Measurements from ENCODE around the gene TDG. TPM values are rescaled to one million over a fixed set of nuclear protein-coding genes. Genes with fewer than 3 reads are reported as not detected.
A peak's percentile ranks its signal among the peaks of the same experiment; 100 is the strongest.
"Not testable (repeated sequence)": the region's sequence is repeated elsewhere in the genome, so short reads cannot be mapped to it uniquely, and the experiment has no call there.

TDG gene
- total RNA-seq, 1 donor from 2014 or later = 27.1 TPM

- Histone ChIP-seq H3K4me1 (ENCODE audit: control insufficient read depth in 3 of 3, insufficient read depth in 3 of 3, low read length in 3 of 3) (peaks cover 4 to 13% (median 6%) of the 10 kb centered on the region in 3 donors), H3K9ac (ENCODE audit: low read depth in 1 of 3, low read length in 3 of 3) (no peak overlapping the region), H3K36me3 (ENCODE audit: control insufficient read depth in 3 of 3, insufficient read depth in 3 of 3, low read length in 3 of 3) (peaks cover 0 to 10% (median 0%) of the 10 kb centered on the region in 3 donors), H3K27me3 (ENCODE audit: control insufficient read depth in 3 of 3, insufficient read depth in 3 of 3, low read length in 3 of 3) (no peaks in the 10 kb centered on the region), H3K9me3 (ENCODE audit: control insufficient read depth in 3 of 3, low read length in 3 of 3) (no peaks in the 10 kb centered on the region), H3K27ac (ENCODE audit: low read depth, low read length) (peak overlapping the region; percentile 14), H3K4me3 (ENCODE audit: low read length in 3 of 3) (no peak overlapping the region)
These were observed 45.0 kb downstream of the TDG start for GRCh38 chr12:104010606-104011169.

- peak overlapping the region; percentile 14 for H3K27ac ChIP-seq (ENCODE audit: low read depth, low read length)
- H3K9ac ChIP-seq (ENCODE audit: low read depth in 1 of 3, low read length in 3 of 3) = no peak overlapping the region
- H3K4me1 ChIP-seq (ENCODE audit: control insufficient read depth in 3 of 3, insufficient read depth in 3 of 3, low read length in 3 of 3) = peaks cover 4 to 13% (median 6%) of the 10 kb centered on the region in 3 donors
- H3K4me3 ChIP-seq (ENCODE audit: low read length in 3 of 3) = no peak overlapping the region
- no peaks in the 10 kb centered on the region for H3K9me3 ChIP-seq (ENCODE audit: control insufficient read depth in 3 of 3, low read length in 3 of 3)
- H3K27me3 ChIP-seq (ENCODE audit: control insufficient read depth in 3 of 3, insufficient read depth in 3 of 3, low read length in 3 of 3) = no peaks in the 10 kb centered on the region
- peaks cover 0 to 10% (median 0%) of the 10 kb centered on the region in 3 donors for H3K36me3 ChIP-seq (ENCODE audit: control insufficient read depth in 3 of 3, insufficient read depth in 3 of 3, low read length in 3 of 3)
These were observed 45.6 kb downstream of the TDG start for GRCh38 chr12:104011253-104011652.

GRCh38 chr12:104012331-104012730 is 46.7 kb downstream of the TDG start:
- Histone ChIP-seq H3K9ac (ENCODE audit: low read depth in 1 of 3, low read length in 3 of 3) (no peak overlapping the region), H3K4me3 (ENCODE audit: low read length in 3 of 3) (no peak overlapping the region), H3K9me3 (ENCODE audit: control insufficient read depth in 3 of 3, low read length in 3 of 3) (no peaks in the 10 kb centered on the region), H3K4me1 (ENCODE audit: control insufficient read depth in 3 of 3, insufficient read depth in 3 of 3, low read length in 3 of 3) (peaks cover 4 to 13% (median 6%) of the 10 kb centered on the region in 3 donors), H3K27ac (ENCODE audit: low read depth, low read length) (no peak overlapping the region), H3K36me3 (ENCODE audit: control insufficient read depth in 3 of 3, insufficient read depth in 3 of 3, low read length in 3 of 3) (peaks cover 0 to 10% (median 0%) of the 10 kb centered on the region in 3 donors), H3K27me3 (ENCODE audit: control insufficient read depth in 3 of 3, insufficient read depth in 3 of 3, low read length in 3 of 3) (no peaks in the 10 kb centered on the region)

GRCh38 chr12:104021862-104022261 is 56.2 kb downstream of the TDG start:
- not testable (repeated sequence) for H3K4me3 ChIP-seq (ENCODE audit: low read length in 3 of 3); H3K9ac ChIP-seq (ENCODE audit: low read depth in 1 of 3, low read length in 3 of 3); H3K4me1 ChIP-seq (ENCODE audit: control insufficient read depth in 3 of 3, insufficient read depth in 3 of 3, low read length in 3 of 3); H3K27me3 ChIP-seq (ENCODE audit: control insufficient read depth in 3 of 3, insufficient read depth in 3 of 3, low read length in 3 of 3); H3K27ac ChIP-seq (ENCODE audit: low read depth, low read length); H3K9me3 ChIP-seq (ENCODE audit: control insufficient read depth in 3 of 3, low read length in 3 of 3); H3K36me3 ChIP-seq (ENCODE audit: control insufficient read depth in 3 of 3, insufficient read depth in 3 of 3, low read length in 3 of 3)

GRCh38 chr12:104022786-104023185 is 57.1 kb downstream of the TDG start:
- Histone ChIP-seq H3K27ac (ENCODE audit: low read depth, low read length) (no peak overlapping the region), H3K9me3 (ENCODE audit: control insufficient read depth in 3 of 3, low read length in 3 of 3) (peaks cover 0 to 3% (median 0%) of the 10 kb centered on the region in 3 donors), H3K27me3 (ENCODE audit: control insufficient read depth in 3 of 3, insufficient read depth in 3 of 3, low read length in 3 of 3) (peaks cover 0 to 2% (median 0%) of the 10 kb centered on the region in 3 donors), H3K4me1 (ENCODE audit: control insufficient read depth in 3 of 3, insufficient read depth in 3 of 3, low read length in 3 of 3) (no peaks in the 10 kb centered on the region), H3K9ac (ENCODE audit: low read depth in 1 of 3, low read length in 3 of 3) (no peak overlapping the region), H3K4me3 (ENCODE audit: low read length in 3 of 3) (no peak overlapping the region), H3K36me3 (ENCODE audit: control insufficient read depth in 3 of 3, insufficient read depth in 3 of 3, low read length in 3 of 3) (no peaks in the 10 kb centered on the region)

GRCh38 chr12:104023710-104024109 is 58.0 kb downstream of the TDG start:
- no peak overlapping the region for H3K9ac ChIP-seq (ENCODE audit: low read depth in 1 of 3, low read length in 3 of 3)
- no peak overlapping the region for H3K27ac ChIP-seq (ENCODE audit: low read depth, low read length)
- no peaks in the 10 kb centered on the region for H3K4me1 ChIP-seq (ENCODE audit: control insufficient read depth in 3 of 3, insufficient read depth in 3 of 3, low read length in 3 of 3)
- peaks cover 0 to 3% (median 0%) of the 10 kb centered on the region in 3 donors for H3K9me3 ChIP-seq (ENCODE audit: control insufficient read depth in 3 of 3, low read length in 3 of 3)
- peaks cover 0 to 2% (median 0%) of the 10 kb centered on the region in 3 donors for H3K27me3 ChIP-seq (ENCODE audit: control insufficient read depth in 3 of 3, insufficient read depth in 3 of 3, low read length in 3 of 3)
- no peaks in the 10 kb centered on the region for H3K36me3 ChIP-seq (ENCODE audit: control insufficient read depth in 3 of 3, insufficient read depth in 3 of 3, low read length in 3 of 3)
- no peak overlapping the region for H3K4me3 ChIP-seq (ENCODE audit: low read length in 3 of 3)

- Histone ChIP-seq H3K9me3 (ENCODE audit: control insufficient read depth in 3 of 3, low read length in 3 of 3) (peaks cover 0 to 3% (median 0%) of the 10 kb centered on the region in 3 donors), H3K27me3 (ENCODE audit: control insufficient read depth in 3 of 3, insufficient read depth in 3 of 3, low read length in 3 of 3) (peaks cover 0 to 2% (median 0%) of the 10 kb centered on the region in 3 donors), H3K27ac (ENCODE audit: low read depth, low read length) (no peak overlapping the region), H3K4me1 (ENCODE audit: control insufficient read depth in 3 of 3, insufficient read depth in 3 of 3, low read length in 3 of 3) (no peaks in the 10 kb centered on the region), H3K4me3 (ENCODE audit: low read length in 3 of 3) (no peak overlapping the region), H3K36me3 (ENCODE audit: control insufficient read depth in 3 of 3, insufficient read depth in 3 of 3, low read length in 3 of 3) (no peaks in the 10 kb centered on the region), H3K9ac (ENCODE audit: low read depth in 1 of 3, low read length in 3 of 3) (no peak overlapping the region)
These were observed 58.7 kb downstream of the TDG start for GRCh38 chr12:104024348-104024747.

GRCh38 chr12:104025771-104026170 is 60.1 kb downstream of the TDG start:
- H3K27ac ChIP-seq (ENCODE audit: low read depth, low read length) = no peak overlapping the region
- no peaks in the 10 kb centered on the region for H3K4me1 ChIP-seq (ENCODE audit: control insufficient read depth in 3 of 3, insufficient read depth in 3 of 3, low read length in 3 of 3)
- H3K4me3 ChIP-seq (ENCODE audit: low read length in 3 of 3) = no peak overlapping the region
- H3K9ac ChIP-seq (ENCODE audit: low read depth in 1 of 3, low read length in 3 of 3) = no peak overlapping the region
- H3K9me3 ChIP-seq (ENCODE audit: control insufficient read depth in 3 of 3, low read length in 3 of 3) = peaks cover 0 to 3% (median 0%) of the 10 kb centered on the region in 3 donors
- peaks cover 0 to 2% (median 0%) of the 10 kb centered on the region in 3 donors for H3K27me3 ChIP-seq (ENCODE audit: control insufficient read depth in 3 of 3, insufficient read depth in 3 of 3, low read length in 3 of 3)
- no peaks in the 10 kb centered on the region for H3K36me3 ChIP-seq (ENCODE audit: control insufficient read depth in 3 of 3, insufficient read depth in 3 of 3, low read length in 3 of 3)

GRCh38 chr12:104026841-104027599 is 61.3 kb downstream of the TDG start:
- H3K36me3 ChIP-seq (ENCODE audit: control insufficient read depth in 3 of 3, insufficient read depth in 3 of 3, low read length in 3 of 3) = no peaks in the 10 kb centered on the region
- H3K4me3 ChIP-seq (ENCODE audit: low read length in 3 of 3) = no peak overlapping the region
- no peaks in the 10 kb centered on the region for H3K4me1 ChIP-seq (ENCODE audit: control insufficient read depth in 3 of 3, insufficient read depth in 3 of 3, low read length in 3 of 3)
- H3K27ac ChIP-seq (ENCODE audit: low read depth, low read length) = no peak overlapping the region
- no peak overlapping the region for H3K9ac ChIP-seq (ENCODE audit: low read depth in 1 of 3, low read length in 3 of 3)
- peaks cover 0 to 3% (median 0%) of the 10 kb centered on the region in 3 donors for H3K9me3 ChIP-seq (ENCODE audit: control insufficient read depth in 3 of 3, low read length in 3 of 3)
- H3K27me3 ChIP-seq (ENCODE audit: control insufficient read depth in 3 of 3, insufficient read depth in 3 of 3, low read length in 3 of 3) = no peaks in the 10 kb centered on the region

- not testable (repeated sequence) for H3K4me1 ChIP-seq (ENCODE audit: control insufficient read depth in 3 of 3, insufficient read depth in 3 of 3, low read length in 3 of 3); H3K4me3 ChIP-seq (ENCODE audit: low read length in 3 of 3); H3K27ac ChIP-seq (ENCODE audit: low read depth, low read length); H3K27me3 ChIP-seq (ENCODE audit: control insufficient read depth in 3 of 3, insufficient read depth in 3 of 3, low read length in 3 of 3); H3K9ac ChIP-seq (ENCODE audit: low read depth in 1 of 3, low read length in 3 of 3); H3K9me3 ChIP-seq (ENCODE audit: control insufficient read depth in 3 of 3, low read length in 3 of 3); H3K36me3 ChIP-seq (ENCODE audit: control insufficient read depth in 3 of 3, insufficient read depth in 3 of 3, low read length in 3 of 3)
These were observed 64.9 kb downstream of the TDG start for GRCh38 chr12:104030596-104030995.

Data from skeletal muscle tissue (tissue), 4 donors.